DMS153 (cell line): ENCODE results near the gene RTTN.
"Not testable (repeated sequence)": the region's sequence is repeated elsewhere in the genome, so short reads cannot be mapped to it uniquely, and the experiment has no call there.

ENCODE experiments used
- DNase-seq: peaks from one replicate; lab custom pipeline; 2025; lab: John Stamatoyannopoulos, UW

Gene RTTN

GRCh38 chr18:70205421-70206397, at the start of gene RTTN:
Gene RTTN (minus strand): TSS chr18:70205687. CDS start chr18:70205658, 29 bp downstream.
- peak; percentile 90 for DNase-seq

DNA sequence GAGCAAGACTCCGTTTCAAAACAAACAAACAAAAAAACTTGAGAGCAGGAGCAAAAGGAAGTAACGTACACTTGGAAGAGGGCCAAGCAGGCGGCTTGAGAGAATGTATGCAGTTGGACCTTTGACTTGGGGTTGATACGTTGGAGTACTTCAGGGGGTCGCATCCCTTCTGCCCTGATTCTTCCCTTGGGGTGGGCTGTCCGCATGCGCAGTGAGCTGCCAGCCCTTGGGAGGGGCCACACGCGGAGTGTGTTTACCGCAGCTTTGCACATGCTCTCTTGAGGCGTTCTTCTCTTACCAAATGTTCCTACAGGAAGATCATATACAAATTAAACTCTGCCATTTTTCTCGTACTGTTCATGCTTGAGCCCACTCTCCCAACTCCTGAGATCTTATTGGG, 45.3 kb upstream of the RTTN start:
- no peak for DNase-seq

DNA sequence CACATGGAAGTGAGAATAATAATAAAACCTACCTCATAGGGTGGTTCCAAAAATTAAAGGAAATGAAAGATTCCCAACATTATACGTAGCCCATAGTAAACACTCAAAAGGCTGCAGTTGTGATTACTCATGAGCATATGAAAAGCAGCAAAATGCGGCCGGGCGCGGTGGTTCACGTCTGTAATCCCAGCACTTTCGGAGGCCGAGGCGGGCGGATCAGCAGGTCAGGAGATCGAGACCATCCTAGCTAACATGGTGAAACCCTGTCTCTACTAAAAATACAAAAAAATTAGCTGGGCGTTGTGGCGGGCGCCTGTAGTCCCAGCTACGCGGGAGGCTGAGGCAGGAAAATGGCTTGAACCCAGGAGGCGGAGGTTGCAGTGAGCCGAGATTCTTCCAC, 44.4 kb upstream of the RTTN start:
- DNase-seq = not testable (repeated sequence)

DNA sequence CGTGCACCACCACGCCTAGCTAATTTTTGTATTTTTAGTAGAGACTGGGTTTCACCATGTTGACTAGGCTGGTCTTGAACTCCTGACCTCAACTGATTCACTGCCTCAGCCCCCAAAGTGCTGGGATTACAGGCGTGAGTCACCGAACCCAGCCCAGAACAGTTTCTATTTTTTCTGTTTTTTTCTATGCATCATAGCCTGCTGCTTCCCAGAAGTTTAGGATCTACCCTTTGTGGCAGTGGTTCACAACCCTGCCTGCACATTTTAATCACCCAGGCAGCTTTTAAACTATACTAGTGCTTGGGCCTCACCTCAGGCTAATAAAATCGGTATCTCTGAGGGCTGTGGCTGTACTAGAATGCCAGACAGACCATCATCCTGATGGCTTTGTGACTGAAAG, 43.6 kb upstream of the RTTN start:
- no peak for DNase-seq

DNA sequence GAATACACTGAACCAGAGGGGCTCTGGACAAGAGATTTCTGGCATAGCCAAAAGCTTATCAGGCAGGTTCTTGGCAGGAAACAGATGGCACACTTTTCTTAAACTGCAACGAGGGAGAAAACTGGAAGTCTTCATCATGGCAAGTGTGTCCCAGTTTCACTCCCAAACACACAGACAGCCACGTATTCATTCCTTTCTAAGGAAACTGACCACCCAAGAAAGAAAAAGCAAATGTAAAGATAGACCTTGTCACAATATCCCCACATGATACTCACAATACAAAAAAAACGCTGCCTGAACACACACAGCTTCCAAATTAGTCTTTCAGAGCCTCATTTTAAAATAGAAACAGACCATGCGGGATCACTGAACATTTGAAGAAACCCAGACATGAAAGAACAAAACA, 40.6 kb upstream of the RTTN start:
- no peak for DNase-seq

GRCh38 chr18:70243131-70243929, 37.8 kb upstream of the RTTN start:
- DNase-seq = no peak

DNA sequence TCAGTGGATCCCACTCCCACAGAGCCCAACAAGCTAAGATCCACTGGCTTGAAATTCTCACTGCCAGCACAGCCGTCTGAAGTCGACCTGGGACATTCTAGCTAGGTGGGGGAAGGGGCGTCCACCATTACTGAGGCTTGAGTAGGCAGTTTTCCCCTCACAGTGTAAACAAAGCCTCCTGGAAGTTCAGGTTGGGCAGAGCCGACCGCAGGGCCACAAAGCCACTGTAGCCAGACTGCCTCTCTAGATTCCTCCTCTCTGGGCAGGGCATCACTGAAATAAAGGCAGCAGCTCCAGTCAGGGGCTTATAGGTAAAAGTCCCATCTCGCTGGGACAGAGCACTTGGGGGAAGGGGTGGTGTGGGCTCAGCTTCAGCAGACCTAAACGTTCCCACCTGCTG, 31.4 kb upstream of the RTTN start:
- not testable (repeated sequence) for DNase-seq

DNA sequence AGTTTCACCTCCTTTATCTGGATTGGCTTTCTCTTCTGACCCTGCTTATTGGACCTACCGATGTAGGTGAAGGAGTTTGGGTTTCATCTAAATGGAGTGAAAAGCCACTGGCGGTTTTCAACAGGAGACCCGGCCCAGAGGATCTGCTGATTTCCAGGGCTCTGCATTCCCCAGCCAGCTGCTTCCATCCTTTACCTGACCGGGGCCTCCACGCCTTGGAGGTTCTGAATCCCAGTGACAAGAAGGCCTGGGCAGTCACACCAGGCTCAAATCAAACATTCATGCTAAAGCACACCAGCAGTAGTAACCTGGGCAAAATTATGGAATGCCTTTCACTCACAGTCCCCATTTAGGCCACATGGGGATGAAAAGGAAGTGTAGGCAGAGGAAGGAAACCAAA, 30.0 kb upstream of the RTTN start:
- no peak for DNase-seq

DNA sequence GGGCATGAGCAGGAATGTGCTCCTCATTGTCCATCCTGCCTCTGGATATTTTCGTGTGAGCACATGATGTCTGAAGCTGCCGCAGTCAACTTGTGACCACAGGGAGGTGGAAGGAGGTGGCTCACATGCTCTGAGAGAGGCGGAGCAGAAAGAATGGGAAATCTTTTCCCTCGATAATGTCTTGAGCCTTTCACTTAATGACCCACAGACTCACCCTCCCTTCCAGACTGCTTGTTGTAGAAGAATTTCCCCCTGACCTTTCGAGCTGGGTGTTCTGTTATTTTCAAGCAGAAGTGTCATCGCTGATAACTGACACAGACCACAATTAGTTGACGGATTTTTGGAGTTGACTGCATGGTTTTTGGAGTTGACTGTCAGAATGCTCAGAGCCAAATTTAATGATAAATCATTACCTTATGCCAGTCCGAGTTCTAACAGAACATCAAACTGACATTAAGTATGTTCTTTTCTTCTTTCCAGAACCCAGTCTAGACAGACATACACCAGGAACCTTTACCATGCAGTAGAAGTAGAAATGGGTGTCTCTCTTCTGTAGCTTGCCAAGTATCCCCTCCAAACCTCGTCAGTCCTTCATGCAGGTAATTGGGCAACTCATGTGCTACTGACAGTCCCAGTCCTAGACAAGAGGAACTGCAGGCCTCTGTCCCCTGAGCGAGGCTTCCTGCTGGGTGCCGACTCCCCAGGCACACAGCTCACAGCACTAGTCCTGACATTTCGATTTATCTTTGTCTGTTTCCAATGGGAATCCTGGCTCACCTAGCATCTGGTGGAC, 29.4 kb upstream of the RTTN start:
- no peak for DNase-seq

GRCh38 chr18:70233974-70234373, 28.5 kb upstream of the RTTN start:
- no peak for DNase-seq

DNA sequence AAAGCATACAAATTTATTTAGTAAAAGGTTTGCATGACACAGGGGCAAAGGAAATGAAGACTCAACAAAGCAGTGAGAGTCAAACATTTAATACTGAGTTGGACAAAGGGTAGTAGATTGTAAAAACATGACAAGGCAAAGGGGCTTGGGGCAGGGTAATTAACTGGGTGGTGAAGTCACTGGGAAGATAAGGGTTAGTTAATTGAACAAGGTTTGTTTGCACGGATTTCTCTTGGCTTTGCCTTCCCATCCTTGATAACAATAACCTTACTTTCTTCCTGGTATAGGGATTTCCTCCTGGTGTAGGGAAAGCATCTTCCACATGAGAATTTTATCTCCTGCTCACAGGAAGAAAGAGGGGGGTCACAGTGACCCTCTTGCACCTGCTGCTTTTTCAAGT, 26.8 kb upstream of the RTTN start:
- DNase-seq = no peak

- no peak for DNase-seq
Measured at GRCh38 chr18:70229639-70230038, 24.2 kb upstream of the RTTN start.

DNA sequence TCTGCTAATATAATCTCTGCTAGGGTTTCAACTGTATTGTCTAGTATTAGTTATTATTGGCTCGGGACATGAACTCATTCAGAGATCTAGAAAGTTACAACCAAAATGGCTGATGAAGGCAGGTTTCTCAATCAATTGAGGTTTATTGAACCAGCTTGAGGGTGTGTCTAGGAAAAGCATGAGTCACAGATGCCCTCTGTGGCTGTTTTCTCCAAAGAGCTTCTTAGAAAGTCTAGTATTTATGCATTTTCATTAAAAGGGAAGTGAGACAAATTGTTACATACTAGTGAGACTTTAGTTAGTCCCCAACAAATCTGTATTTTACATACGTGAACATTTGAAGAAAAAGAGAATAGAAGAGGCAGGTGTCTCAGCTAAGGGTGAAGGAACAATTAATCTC, 23.0 kb upstream of the RTTN start:
- no peak for DNase-seq

- no peak for DNase-seq
Measured at GRCh38 chr18:70227438-70227837, 22.0 kb upstream of the RTTN start.

- DNase-seq = no peak
Measured at GRCh38 chr18:70221915-70222278, 16.4 kb upstream of the RTTN start.

- no peak for DNase-seq
Measured at GRCh38 chr18:70221156-70221914, 15.8 kb upstream of the RTTN start.

DNA sequence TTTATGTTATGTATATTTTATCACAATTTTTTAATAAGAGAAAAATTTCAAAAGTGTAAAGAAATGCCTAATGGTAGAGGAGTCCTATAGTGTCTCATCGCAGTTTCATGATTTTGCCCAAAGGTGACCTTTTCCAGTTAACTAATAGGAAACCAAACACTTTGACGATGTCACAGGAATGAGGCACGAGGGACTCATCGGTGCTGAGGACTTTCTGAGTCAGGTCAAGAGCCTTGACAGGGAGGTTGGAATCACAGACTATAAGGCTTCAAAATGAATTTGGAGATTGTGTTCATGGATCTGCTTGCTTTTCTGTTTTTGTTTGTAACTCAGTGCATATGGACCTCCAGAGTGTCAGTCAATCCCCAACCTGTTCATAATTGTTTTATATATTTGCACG, 15.1 kb upstream of the RTTN start:
- no peak for DNase-seq

DNA sequence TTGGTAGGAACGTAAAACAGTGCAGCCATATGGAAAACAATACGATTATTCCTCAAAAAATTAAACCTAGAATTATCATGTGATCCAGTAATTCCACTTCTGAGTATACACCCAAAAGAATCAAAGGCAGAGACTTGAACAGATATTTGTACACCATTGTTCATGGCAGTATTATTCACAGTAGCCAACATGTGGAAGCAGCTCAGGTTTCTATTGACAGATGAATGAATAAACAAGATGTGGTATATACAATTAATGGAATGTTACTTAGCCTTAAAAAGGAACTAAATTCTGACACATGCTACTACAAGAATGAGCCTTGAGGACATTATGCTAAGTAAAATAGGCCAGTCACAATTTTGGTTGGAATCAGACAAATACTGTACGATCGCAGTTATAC, 14.2 kb upstream of the RTTN start:
- DNase-seq = no peak

GRCh38 chr18:70216788-70217187, 11.3 kb upstream of the RTTN start:
- DNase-seq = no peak

DNA sequence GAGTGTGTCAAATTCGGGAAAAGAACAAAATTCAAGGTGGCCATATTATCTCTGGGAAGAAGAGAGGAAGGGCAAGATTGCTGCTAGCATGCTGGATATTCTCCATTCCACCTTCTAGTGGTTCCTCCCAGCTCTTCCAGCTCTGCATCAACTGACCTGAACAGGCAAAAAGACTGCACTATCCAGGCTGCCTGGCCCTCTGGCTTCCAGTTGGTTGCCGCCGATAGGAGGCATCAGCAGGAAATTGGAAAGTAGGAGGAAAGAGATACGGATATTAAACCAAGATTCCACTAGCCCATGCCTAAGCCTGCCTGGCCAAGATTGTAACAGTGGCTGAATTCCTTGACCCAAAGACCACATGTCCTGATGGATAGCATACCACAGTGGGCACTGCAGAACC, 1.7 kb upstream of the RTTN start:
- no peak for DNase-seq

- no peak for DNase-seq
Measured at GRCh38 chr18:70200286-70200685, 5.2 kb downstream of the RTTN start.

- no peak for DNase-seq
Measured at GRCh38 chr18:70197844-70198243, 7.6 kb downstream of the RTTN start.
